Kidney (tissue), 14 donors: Measurements from ENCODE around the gene CLDN24. TPM values are rescaled to one million over a fixed set of nuclear protein-coding genes. Genes with fewer than 3 reads are reported as not detected.

Experiments used
- DNase-seq, 5 donors: peaks; one replicate each; pipeline ENCODE4 v3.0.0-alpha.2; 2013 to 2020
- FAIRE-seq: peaks from 2 replicates; lab custom pipeline; 2012; peaks lifted over from hg19 to GRCh38; lab: Jason Lieb, UNC
- H3K27ac ChIP-seq, 2 donors: one replicate each; pipeline ENCODE4 v1.7.0; 2013; ENCODE audit warnings: low read depth in 2 of 2, low read length in 2 of 2, inconsistent platforms in 1 of 2
- H3K27me3 ChIP-seq: one replicate; pipeline ENCODE4 v1.7.1; 2013; ENCODE audit warnings: low read length, inconsistent platforms; ENCODE audit not compliant: control insufficient read depth, insufficient read depth
- H3K36me3 ChIP-seq, 3 donors: one replicate each; pipeline versions ENCODE4 v1.7.0 to v1.7.1; 2013; ENCODE audit warnings: low read length in 3 of 3, control low read depth in 1 of 3, inconsistent platforms in 1 of 3; ENCODE audit not compliant: insufficient read depth in 3 of 3, control insufficient read depth in 2 of 3
- H3K4me1 ChIP-seq, 3 donors: one replicate each; pipeline versions ENCODE4 v1.7.0 to v1.7.1; 2013; ENCODE audit warnings: low read length in 3 of 3, inconsistent platforms in 1 of 3, low read depth in 1 of 3; ENCODE audit not compliant: control insufficient read depth in 2 of 3, insufficient read depth in 2 of 3
- H3K4me3 ChIP-seq, 3 donors: one replicate each; pipeline versions ENCODE4 v1.7.0 to v1.8.1; 2013; ENCODE audit warnings: low read length in 3 of 3, control low read depth in 1 of 3, inconsistent platforms in 1 of 3
- H3K9ac ChIP-seq, 3 donors: one replicate each; pipeline versions ENCODE4 v1.7.0 to v1.7.1; 2013; ENCODE audit warnings: low read length in 3 of 3, control low read depth in 1 of 3, inconsistent platforms in 1 of 3
- H3K9me3 ChIP-seq, 3 donors: one replicate each; pipeline versions ENCODE4 v1.7.0 to v1.7.1; 2013; ENCODE audit warnings: low read length in 3 of 3, control low read depth in 1 of 3, inconsistent platforms in 1 of 3; ENCODE audit not compliant: control insufficient read depth in 2 of 3, insufficient read depth in 1 of 3
- CTCF ChIP-seq: IDR thresholded peaks from 3 replicates; pipeline ENCODE4 v1.5.1; 2012; ENCODE audit warnings: mild to moderate bottlenecking, moderate library complexity, borderline replicate concordance; ENCODE audit not compliant: insufficient read depth; ENCODE audit errors: extremely low read depth
- intact Hi-C: fragments of 100-400 bp; cut with DNase I; formaldehyde crosslinking; loops from one replicate; pipeline ENCODE4 v1.11.1; 2022
- polyA plus RNA-seq: library from polyadenylated mRNA; stranded (reverse); fragments of 350-450 nt; fragmentation: Illumina TruSeq; extraction: RNeasy Lipid Tissue Mini Kit (QIAGEN cat#74804); gene quantifications from one replicate; pipeline ENCODE4 v1.2.3, GENCODE V29; 2014; ENCODE audit warnings: low read depth, low replicate concordance; ENCODE audit not compliant: insufficient read depth
- total RNA-seq: library from RNA; stranded (reverse); fragmentation: NEBNext Ultra II Directional; extraction: Animal tissue kit (Norgen Biotek cat#: 25700); gene quantifications from one replicate; pipeline ENCODE4 v1.2.1, GENCODE V29; 2021
- donor health status: control.
- donor health status: control.
- donor health status: control.
- donor health status: control.
- donor health status: control.
- donor health status: DM: yes; HTN: yes; CAD: no.
- donor health status: Normal renal cell carcinoma (clear cell type).

CLDN24 gene
- total and polyA plus RNA-seq, 2 donors from 2014 or later = not detected

GRCh38 chr4:183272384-183272783 is 49.8 kb downstream of the CLDN24 start:
- peaks cover 3 to 29% (median 16%) of the 10 kb centered on the region in 3 donors for H3K36me3 ChIP-seq
- DNase-seq (no peak), FAIRE-seq (no peak)

More at GRCh38 chr4:183272384-183272783, 49.8 kb downstream of the CLDN24 start:
- no peak for TF ChIP-seq CTCF
- no peak overlapping the region for H3K27ac ChIP-seq
- H3K9me3 ChIP-seq = peaks cover 0 to 18% (median 9%) of the 10 kb centered on the region in 3 donors
- intact Hi-C loops = no loop called here
- no peak overlapping the region for H3K4me3 ChIP-seq
- no peaks in the 10 kb centered on the region for H3K4me1 ChIP-seq
- H3K27me3 ChIP-seq = no peaks in the 10 kb centered on the region
- no peak overlapping the region for H3K9ac ChIP-seq

Other genes starting within 250 kb of the CLDN24 start
- 59.6 TPM for gene WWC2, start 223.2 kb downstream of the CLDN24 start, total RNA-seq
- gene WWC2, start 223.2 kb downstream of the CLDN24 start, polyA plus RNA-seq = 10.1 TPM
- gene CLDN22, start 2.1 kb downstream of the CLDN24 start, total RNA-seq = not detected
- 0.39 TPM for gene CLDN22, start 2.1 kb downstream of the CLDN24 start, polyA plus RNA-seq
- 15.3 TPM for gene CDKN2AIP, start 122.2 kb upstream of the CLDN24 start, total RNA-seq
- 11.7 TPM for gene CDKN2AIP, start 122.2 kb upstream of the CLDN24 start, polyA plus RNA-seq
- gene ING2, start 182.6 kb upstream of the CLDN24 start, total RNA-seq = 7.8 TPM
- 17.3 TPM for gene ING2, start 182.6 kb upstream of the CLDN24 start, polyA plus RNA-seq